Measurements from ENCODE around the gene JUNB. TPM values are rescaled to one million over a fixed set of nuclear protein-coding genes. Genes with fewer than 3 reads are reported as not detected.

JUNB gene
- total and polyA plus RNA-seq, 2 of the 13 experiments (the other 11 are each of a cell fraction or from before 2014, with no cell fraction given) = 7.7 to 8.2 TPM

DNA sequence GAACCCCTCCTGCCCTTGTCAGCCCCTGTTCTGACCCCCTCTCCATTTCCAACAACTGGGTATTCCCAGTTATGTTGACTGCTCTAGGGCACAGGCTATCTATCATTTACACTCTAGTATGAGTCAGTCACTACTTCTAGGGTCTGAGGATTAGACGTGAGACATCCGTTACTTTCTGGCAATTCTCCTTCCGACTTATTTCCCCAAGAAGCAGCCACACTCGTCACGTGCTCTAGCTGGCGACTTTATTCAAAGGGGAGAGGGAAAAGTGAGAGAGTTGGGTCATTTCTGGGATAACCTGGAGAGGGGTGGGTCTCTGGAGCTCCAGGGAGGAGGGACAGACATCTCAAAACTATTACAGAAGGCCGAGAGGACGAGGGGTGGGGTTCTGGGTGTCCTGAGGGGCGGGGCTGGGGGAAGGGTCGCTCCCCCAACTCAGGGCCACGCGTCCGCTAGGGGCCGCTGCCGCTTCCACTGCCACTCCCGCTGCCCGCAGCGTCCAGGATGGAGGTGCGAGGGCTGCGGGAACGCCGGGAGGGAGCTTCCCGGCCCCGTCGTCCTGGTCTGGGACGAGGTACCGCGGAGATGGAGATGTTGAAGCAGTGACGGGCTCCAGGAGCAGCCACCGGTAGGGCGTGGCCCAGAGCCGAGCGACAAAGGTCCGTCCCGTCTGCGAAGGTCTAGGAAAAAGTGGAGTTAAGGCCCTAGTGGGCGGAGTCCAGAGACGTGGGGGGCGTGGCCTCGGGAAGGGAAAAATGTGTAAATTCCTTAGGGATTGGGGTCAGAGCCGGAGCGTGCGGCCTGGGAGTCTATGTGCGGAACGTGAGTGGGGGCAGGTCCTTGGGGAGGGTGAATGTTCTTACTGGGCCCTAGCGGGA is 34.2 kb downstream of the JUNB start (continued):
- TF ChIP-seq POLR2AphosphoS5 (IDR thresholded peaks at IDR 0.05; ENCODE audit: low read depth, low read length) (no peak), ZNF337 (CRISPR knock-in tag; IDR thresholded peaks at IDR 0.05; ENCODE audit: borderline replicate concordance, low read depth) (no peak), ZNF614 (CRISPR knock-in tag; IDR thresholded peaks at IDR 0.05; ENCODE audit: borderline replicate concordance) (no peak), ZNF317 (CRISPR knock-in tag; IDR thresholded peaks at IDR 0.05) (no peak), PCBP2 (optimal IDR thresholded peaks at IDR 0.05; ENCODE audit: low read depth, low read length, poor library complexity, severe bottlenecking) (no peak), ZNF883 (CRISPR knock-in tag; IDR thresholded peaks at IDR 0.05; ENCODE audit: not compliant biosample characterization) (no peak), RARA (CRISPR knock-in tag; IDR thresholded peaks at IDR 0.05) (no peak), FOXP1 (IDR thresholded peaks at IDR 0.05) (no peak), FOXP1 (CRISPR knock-in tag; IDR thresholded peaks at IDR 0.05) (no peak), SRY (CRISPR knock-in tag; IDR thresholded peaks at IDR 0.05) (no peak), DMAP1 (CRISPR knock-in tag; IDR thresholded peaks at IDR 0.05) (no peak), KLF9 (CRISPR knock-in tag; IDR thresholded peaks at IDR 0.05; ENCODE audit: low read depth) (no peak), RCOR2 (CRISPR knock-in tag; IDR thresholded peaks at IDR 0.05) (peak; percentile 54; the same call in 1 of the 2 replicates), ATF7-NPFF (CRISPR knock-in tag; IDR thresholded peaks at IDR 0.05; ENCODE audit: low read depth) (no peak), GPN1 (CRISPR knock-in tag; IDR thresholded peaks at IDR 0.05; ENCODE audit: borderline replicate concordance) (0 out of 2 replicates have a peak, but pooled peaks have one; percentile 41), ZFP36 (IDR thresholded peaks at IDR 0.05; ENCODE audit: borderline replicate concordance, low read depth, low read length, partially characterized antibody) (no peak), ZNF773 (CRISPR knock-in tag; IDR thresholded peaks at IDR 0.05; ENCODE audit: borderline replicate concordance) (no peak), ZSCAN22 (CRISPR knock-in tag; IDR thresholded peaks at IDR 0.05) (no peak), ZNF251 (CRISPR knock-in tag; IDR thresholded peaks at IDR 0.05) (no peak), ZBTB20 (CRISPR knock-in tag; IDR thresholded peaks at IDR 0.05; ENCODE audit: borderline replicate concordance, low read depth) (no peak; the same call in 1 of the 2 replicates), NFATC3 (CRISPR knock-in tag; IDR thresholded peaks at IDR 0.05) (no peak)
- TF ChIP-seq, protein P1, sequence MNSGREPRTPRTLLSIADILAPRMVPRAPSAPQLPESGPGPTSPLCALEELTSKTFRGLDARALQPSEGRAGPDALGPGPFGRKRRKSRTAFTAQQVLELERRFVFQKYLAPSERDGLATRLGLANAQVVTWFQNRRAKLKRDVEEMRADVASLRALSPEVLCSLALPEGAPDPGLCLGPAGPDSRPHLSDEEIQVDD (CRISPR knock-in tag; IDR thresholded peaks at IDR 0.05; ENCODE audit: borderline replicate concordance) = no peak
- TF ChIP-seq, protein P2, sequence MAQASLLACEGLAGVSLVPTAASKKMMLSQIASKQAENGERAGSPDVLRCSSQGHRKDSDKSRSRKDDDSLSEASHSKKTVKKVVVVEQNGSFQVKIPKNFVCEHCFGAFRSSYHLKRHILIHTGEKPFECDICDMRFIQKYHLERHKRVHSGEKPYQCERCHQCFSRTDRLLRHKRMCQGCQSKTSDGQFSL (CRISPR knock-in tag; IDR thresholded peaks at IDR 0.05) = peak; percentile 89; the same call in 1 of the 2 replicates
- TF ChIP-seq, protein P3, sequence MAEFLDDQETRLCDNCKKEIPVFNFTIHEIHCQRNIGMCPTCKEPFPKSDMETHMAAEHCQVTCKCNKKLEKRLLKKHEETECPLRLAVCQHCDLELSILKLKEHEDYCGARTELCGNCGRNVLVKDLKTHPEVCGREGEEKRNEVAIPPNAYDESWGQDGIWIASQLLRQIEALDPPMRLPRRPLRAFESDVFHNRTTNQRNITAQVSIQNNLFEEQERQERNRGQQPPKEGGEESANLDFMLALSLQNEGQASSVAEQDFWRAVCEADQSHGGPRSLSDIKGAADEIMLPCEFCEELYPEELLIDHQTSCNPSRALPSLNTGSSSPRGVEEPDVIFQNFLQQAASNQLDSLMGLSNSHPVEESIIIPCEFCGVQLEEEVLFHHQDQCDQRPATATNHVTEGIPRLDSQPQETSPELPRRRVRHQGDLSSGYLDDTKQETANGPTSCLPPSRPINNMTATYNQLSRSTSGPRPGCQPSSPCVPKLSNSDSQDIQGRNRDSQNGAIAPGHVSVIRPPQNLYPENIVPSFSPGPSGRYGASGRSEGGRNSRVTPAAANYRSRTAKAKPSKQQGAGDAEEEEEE (CRISPR knock-in tag; IDR thresholded peaks at IDR 0.05; ENCODE audit: borderline replicate concordance) = no peak
- TF ChIP-seq, protein P4, sequence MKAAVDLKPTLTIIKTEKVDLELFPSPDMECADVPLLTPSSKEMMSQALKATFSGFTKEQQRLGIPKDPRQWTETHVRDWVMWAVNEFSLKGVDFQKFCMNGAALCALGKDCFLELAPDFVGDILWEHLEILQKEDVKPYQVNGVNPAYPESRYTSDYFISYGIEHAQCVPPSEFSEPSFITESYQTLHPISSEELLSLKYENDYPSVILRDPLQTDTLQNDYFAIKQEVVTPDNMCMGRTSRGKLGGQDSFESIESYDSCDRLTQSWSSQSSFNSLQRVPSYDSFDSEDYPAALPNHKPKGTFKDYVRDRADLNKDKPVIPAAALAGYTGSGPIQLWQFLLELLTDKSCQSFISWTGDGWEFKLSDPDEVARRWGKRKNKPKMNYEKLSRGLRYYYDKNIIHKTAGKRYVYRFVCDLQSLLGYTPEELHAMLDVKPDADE (CRISPR knock-in tag; IDR thresholded peaks at IDR 0.05) = no peak

Measured in HepG2 (cell line).